CD4-positive, alpha-beta T cell (primary cell): ENCODE data around the gene GADD45A. TPM values are rescaled to one million over a fixed set of nuclear protein-coding genes. Genes with fewer than 3 reads are reported as not detected.

Source experiments
- ATAC-seq: fragments of 200-7000 bp; cut with Tn5 transposase; one replicate; pipeline ENCODE4 v1.10.0; 2022; ENCODE audit warnings: mild to moderate bottlenecking; ENCODE audit not compliant: poor library complexity
- CTCF ChIA-PET: fragments of 350-600 bp; sonication (Branson Sonifier 250); formaldehyde crosslinking; loops from one replicate; lab custom pipeline; 2021; ENCODE audit warnings: antibody characterized with exemption, inconsistent platforms; lab: Charles Lee
- POLR2A ChIA-PET: fragments of 350-600 bp; sonication (Branson Sonifier 250); formaldehyde crosslinking; loops from one replicate; lab custom pipeline; 2021; ENCODE audit warnings: antibody characterized with exemption, inconsistent platforms; lab: Charles Lee
- DNase-seq, 14 experiments: peaks; one replicate each; pipeline ENCODE4 v3.0.0-alpha.2; 2013 to 2020; ENCODE audit warnings: mixed read lengths in 2 of 14
- H3K27ac ChIP-seq, 2 donors: one replicate each; pipeline versions ENCODE4 v1.5.1 to v1.7.0; 2013; ENCODE audit warnings: low read length in 2 of 2, low read depth in 1 of 2, mild to moderate bottlenecking in 1 of 2
- H3K27me3 ChIP-seq, 2 experiments: 1 replicate in 1 of 2; 2 replicates in 1 of 2; pipeline versions ENCODE4 v1.6.1 to v1.7.0; 2013; ENCODE audit warnings: low read length in 2 of 2, control low read depth in 1 of 2, mild to moderate bottlenecking in 1 of 2, moderate library complexity in 1 of 2; ENCODE audit not compliant: insufficient read depth in 2 of 2, control insufficient read depth in 1 of 2
- H3K36me3 ChIP-seq: one replicate; pipeline ENCODE4 v1.6.1; 2013; ENCODE audit warnings: low read length, control low read depth; ENCODE audit not compliant: insufficient read depth
- H3K4me1 ChIP-seq: one replicate; pipeline ENCODE4 v1.6.1; 2013; ENCODE audit warnings: low read length, control low read depth; ENCODE audit not compliant: insufficient read depth
- H3K4me3 ChIP-seq: one replicate; pipeline ENCODE4 v1.5.1; 2013; ENCODE audit warnings: mild to moderate bottlenecking, low read length, moderate library complexity
- H3K9me3 ChIP-seq, 2 experiments: 1 replicate in 1 of 2; 2 replicates in 1 of 2; pipeline versions ENCODE4 v1.6.1 to v1.7.0; 2013; ENCODE audit warnings: low read length in 2 of 2, mild to moderate bottlenecking in 2 of 2, control low read depth in 1 of 2, moderate library complexity in 1 of 2; ENCODE audit not compliant: control insufficient read depth in 1 of 2, insufficient read depth in 1 of 2
- H3K27ac Mint-ChIP-seq: one replicate; pipeline ENCODE4 v1.8.0; 2020; ENCODE audit warnings: mixed read lengths
- H3K27me3 Mint-ChIP-seq: one replicate; pipeline ENCODE4 v1.8.0; 2021; ENCODE audit warnings: mixed read lengths
- H3K36me3 Mint-ChIP-seq: one replicate; pipeline ENCODE4 v1.8.0; 2021; ENCODE audit warnings: low read depth, mixed read lengths
- H3K4me1 Mint-ChIP-seq: one replicate; pipeline ENCODE4 v1.8.0; 2021; ENCODE audit warnings: low read depth, mixed read lengths
- H3K4me3 Mint-ChIP-seq: one replicate; pipeline ENCODE4 v1.8.0; 2020; ENCODE audit warnings: mild to moderate bottlenecking, mixed read lengths
- H3K9me3 Mint-ChIP-seq: one replicate; pipeline ENCODE4 v1.8.0; 2020; ENCODE audit warnings: mixed read lengths
- CTCF ChIP-seq: fragments of 200-600 bp; IDR thresholded peaks from one replicate; pipeline ENCODE4 v1.8.0; 2022; ENCODE audit warnings: antibody characterized with exemption, mild to moderate bottlenecking
- intact Hi-C, 2 experiments: fragments of 100-400 bp; cut with DNase I in 1 of 2; cut with micrococcal nuclease in 1 of 2; formaldehyde crosslinking; loops; one replicate each; pipeline versions ENCODE4 v1.15.1 to v1.9.0; 2023 to 2025; cut with DNase I, micrococcal nuclease
- total RNA-seq, 174 experiments: library from RNA in 2 of 174; stranded (reverse) in 2 of 174; gene quantifications; one replicate each; pipeline ENCODE4 v1.2.3 and lab custom pipeline; 2021 to 2026

The GADD45A gene
- total RNA-seq, 2 experiments from 2014 or later: 136 to 140 TPM

GRCh38 chr1:67690411-67690810 lies 5.4 kb downstream of the GADD45A start:
- TF ChIP-seq CTCF: no peak
- H3K27me3 Mint-ChIP-seq: no peaks in the 10 kb centered on the region
- DNase-seq (no peak), ATAC-seq (no peak)
- Histone ChIP-seq H3K4me3 (no peak overlapping the region), H3K27ac (no peak overlapping the region), H3K27me3 (no peaks in the 10 kb centered on the region), H3K36me3 (peaks cover 3% of the 10 kb centered on the region), H3K4me1 (peaks cover 9% of the 10 kb centered on the region), H3K9me3 (no peaks in the 10 kb centered on the region)
- no peak overlapping the region for H3K4me3 Mint-ChIP-seq
- ChIA-PET POLR2A (no interaction called here), CTCF (no interaction called here)
- H3K27ac Mint-ChIP-seq: no peak overlapping the region
- no peaks in the 10 kb centered on the region for H3K9me3 Mint-ChIP-seq
- peaks cover 12% of the 10 kb centered on the region for H3K36me3 Mint-ChIP-seq
- H3K4me1 Mint-ChIP-seq: peaks cover 10% of the 10 kb centered on the region
- intact Hi-C loops: no loop called here

GRCh38 chr1:67691712-67692111 lies 6.7 kb downstream of the GADD45A start:
- ATAC-seq (no peak), DNase-seq (no peak)
- TF ChIP-seq CTCF: no peak
- CTCF ChIA-PET: interaction anchor here (1.4 kb wide), 1 partner anchor 9 kb away, joined by 4 read pairs; no protein-coding TSS in a partner anchor
- no peaks in the 10 kb centered on the region for H3K9me3 Mint-ChIP-seq
- Histone ChIP-seq H3K4me1 (peaks cover 4% of the 10 kb centered on the region), H3K9me3 (no peaks in the 10 kb centered on the region), H3K4me3 (no peak overlapping the region), H3K27me3 (no peaks in the 10 kb centered on the region), H3K36me3 (peaks cover 3% of the 10 kb centered on the region), H3K27ac (no peak overlapping the region)
- peaks cover 6% of the 10 kb centered on the region for H3K4me1 Mint-ChIP-seq
- intact Hi-C loops: no loop called here
- no peak overlapping the region for H3K4me3 Mint-ChIP-seq
- no peak overlapping the region for H3K27ac Mint-ChIP-seq
- peaks cover 7% of the 10 kb centered on the region for H3K36me3 Mint-ChIP-seq
- POLR2A ChIA-PET: no interaction called here
- no peaks in the 10 kb centered on the region for H3K27me3 Mint-ChIP-seq

- Histone ChIP-seq H3K9me3 (no peaks in the 10 kb centered on the region), H3K27me3 (no peaks in the 10 kb centered on the region), H3K36me3 (no peaks in the 10 kb centered on the region), H3K27ac (no peak overlapping the region), H3K4me1 (no peaks in the 10 kb centered on the region), H3K4me3 (no peak overlapping the region)
- ChIA-PET CTCF (no interaction called here), POLR2A (interaction anchor here (1.5 kb wide), 1 partner anchor 10 kb away, joined by 7 read pairs; the partner anchor contains the start of gene GADD45A)
- Mint-ChIP-seq H3K4me3 (no peak overlapping the region), H3K27ac (no peak overlapping the region), H3K9me3 (no peaks in the 10 kb centered on the region), H3K4me1 (no peaks in the 10 kb centered on the region), H3K36me3 (no peaks in the 10 kb centered on the region), H3K27me3 (no peaks in the 10 kb centered on the region)
- no peak for TF ChIP-seq CTCF
- intact Hi-C loops: no loop called here
- DNase-seq: no peak
- ATAC-seq: no peak
Measured at GRCh38 chr1:67695963-67696362, 11.0 kb downstream of the GADD45A start.
